Smooth muscle cell (in vitro differentiated cells): Measurements from ENCODE around the gene CNTN4. TPM values are rescaled to one million over a fixed set of nuclear protein-coding genes. Genes with fewer than 3 reads are reported as not detected.

Experiments used
- DNase-seq: peaks from one replicate; lab custom pipeline; 2025; ENCODE audit not compliant: unreplicated experiment; lab: John Stamatoyannopoulos, UW
- H2AFZ ChIP-seq: fragments of 200-600 bp; sonication (generic); 2 replicates; pipeline ENCODE4 v1.6.0; 2016; ENCODE audit warnings: antibody characterized with exemption, low read depth, mild to moderate bottlenecking
- H3F3A ChIP-seq: fragments of 200-600 bp; sonication (generic); 2 replicates; pipeline ENCODE4 v1.6.0; 2017; ENCODE audit warnings: antibody characterized with exemption, low read depth
- H3K27ac ChIP-seq: fragments of 200-600 bp; sonication (generic); 2 replicates; pipeline ENCODE4 v1.5.1; 2016; ENCODE audit warnings: low read depth, mild to moderate bottlenecking
- H3K27me3 ChIP-seq: fragments of 200-600 bp; sonication (generic); 2 replicates; pipeline ENCODE4 v1.6.1; 2016; ENCODE audit warnings: low read depth, mild to moderate bottlenecking
- H3K36me3 ChIP-seq: fragments of 200-600 bp; sonication (generic); 2 replicates; pipeline ENCODE4 v1.5.1; 2016; ENCODE audit warnings: low read depth
- H3K4me1 ChIP-seq: fragments of 200-600 bp; sonication (generic); 2 replicates; pipeline ENCODE4 v1.5.1; 2016; ENCODE audit warnings: low read depth
- H3K4me2 ChIP-seq: fragments of 200-600 bp; sonication (generic); 2 replicates; pipeline ENCODE4 v1.6.0; 2016; ENCODE audit warnings: mild to moderate bottlenecking
- H3K4me3 ChIP-seq: fragments of 200-600 bp; sonication (generic); 2 replicates; pipeline ENCODE4 v1.5.1; 2016; ENCODE audit warnings: mild to moderate bottlenecking
- H3K79me2 ChIP-seq: fragments of 200-600 bp; sonication (generic); 2 replicates; pipeline ENCODE4 v1.6.0; 2016; ENCODE audit warnings: low read depth, mild to moderate bottlenecking
- H3K9ac ChIP-seq: fragments of 200-600 bp; sonication (generic); 2 replicates; pipeline ENCODE4 v1.6.0; 2016; ENCODE audit warnings: low read depth
- H3K9me3 ChIP-seq: fragments of 200-600 bp; sonication (generic); replicated peaks from 2 replicates; pipeline ENCODE4 v1.5.1; 2016; ENCODE audit warnings: low read depth
- H4K20me1 ChIP-seq: fragments of 200-600 bp; sonication (generic); 2 replicates; pipeline ENCODE4 v1.6.0; 2016; ENCODE audit warnings: low read depth
- WGBS: methylation state at CpG from one replicate; pipeline ENCODE4 v1.1.7; 2016; ENCODE audit warnings: low lambda C conversion rate; 5-methylcytosine and 5-hydroxymethylcytosine counted together
- polyA plus RNA-seq: library from polyadenylated mRNA; unstranded; fragments of >200 nt; fragmentation: Nextera tagmentation; extraction: Ambion mirVana; gene quantifications from 2 replicates; pipeline ENCODE4 v1.2.1, GENCODE V29; 2016
- total RNA-seq: library from RNA; depleted of rRNA; stranded (reverse); fragments of >200 nt; gene quantifications from 2 replicates; pipeline ENCODE4 v1.2.3, GENCODE V29; 2014
- TF ChIP-seq, protein P1 (sequence below): fragments of 200-600 bp; sonication (generic); IDR thresholded peaks from 2 replicates; pipeline ENCODE4 v1.5.1; 2017; ENCODE audit warnings: borderline replicate concordance, mild to moderate bottlenecking, antibody characterized with exemption; ENCODE audit not compliant: insufficient read depth, poor library complexity, severe bottlenecking

Gene CNTN4
- total and polyA plus RNA-seq, 2 experiments from 2014 or later: 12.1 to 15.8 TPM

DNA sequence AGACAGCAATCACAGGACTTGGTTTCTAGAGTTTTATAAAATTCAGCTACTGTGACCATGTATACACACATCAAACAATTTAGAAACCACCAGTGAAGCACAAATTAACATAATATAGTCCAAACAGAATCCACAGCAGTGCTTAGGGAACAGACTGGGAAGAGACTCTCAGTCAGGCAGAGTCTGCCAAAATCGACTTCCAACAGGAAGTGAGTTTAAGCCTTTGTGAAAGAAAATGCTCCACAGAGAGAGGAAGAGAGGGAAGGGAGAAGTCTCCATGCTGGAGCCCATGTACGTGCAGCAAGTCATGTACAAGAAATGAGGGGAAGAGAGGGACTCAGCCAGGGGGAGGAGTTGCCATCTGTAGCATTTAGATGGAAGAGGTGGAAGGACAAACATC lies 838.9 kb downstream of the CNTN4 start:
- TF ChIP-seq, protein P1, sequence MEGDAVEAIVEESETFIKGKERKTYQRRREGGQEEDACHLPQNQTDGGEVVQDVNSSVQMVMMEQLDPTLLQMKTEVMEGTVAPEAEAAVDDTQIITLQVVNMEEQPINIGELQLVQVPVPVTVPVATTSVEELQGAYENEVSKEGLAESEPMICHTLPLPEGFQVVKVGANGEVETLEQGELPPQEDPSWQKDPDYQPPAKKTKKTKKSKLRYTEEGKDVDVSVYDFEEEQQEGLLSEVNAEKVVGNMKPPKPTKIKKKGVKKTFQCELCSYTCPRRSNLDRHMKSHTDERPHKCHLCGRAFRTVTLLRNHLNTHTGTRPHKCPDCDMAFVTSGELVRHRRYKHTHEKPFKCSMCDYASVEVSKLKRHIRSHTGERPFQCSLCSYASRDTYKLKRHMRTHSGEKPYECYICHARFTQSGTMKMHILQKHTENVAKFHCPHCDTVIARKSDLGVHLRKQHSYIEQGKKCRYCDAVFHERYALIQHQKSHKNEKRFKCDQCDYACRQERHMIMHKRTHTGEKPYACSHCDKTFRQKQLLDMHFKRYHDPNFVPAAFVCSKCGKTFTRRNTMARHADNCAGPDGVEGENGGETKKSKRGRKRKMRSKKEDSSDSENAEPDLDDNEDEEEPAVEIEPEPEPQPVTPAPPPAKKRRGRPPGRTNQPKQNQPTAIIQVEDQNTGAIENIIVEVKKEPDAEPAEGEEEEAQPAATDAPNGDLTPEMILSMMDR: no peak
- H3K27me3 ChIP-seq: no peaks in the 10 kb centered on the region
- H3F3A ChIP-seq: no peaks in the 10 kb centered on the region
- no peaks in the 10 kb centered on the region for H3K4me1 ChIP-seq
- no peaks in the 10 kb centered on the region for H4K20me1 ChIP-seq
- no peak overlapping the region for H3K4me2 ChIP-seq
- peak overlapping the region; percentile 27 for H2AFZ ChIP-seq
- no peaks in the 10 kb centered on the region for H3K79me2 ChIP-seq
- no peak overlapping the region for H3K9ac ChIP-seq
- no peaks in the 10 kb centered on the region for H3K36me3 ChIP-seq
- no peak for DNase-seq
- no peak overlapping the region for H3K4me3 ChIP-seq
- H3K9me3 ChIP-seq: no peaks in the 10 kb centered on the region
- WGBS: 51% methylated on average over 2 of the region's 2 CpGs
- H3K27ac ChIP-seq: no peak overlapping the region

DNA sequence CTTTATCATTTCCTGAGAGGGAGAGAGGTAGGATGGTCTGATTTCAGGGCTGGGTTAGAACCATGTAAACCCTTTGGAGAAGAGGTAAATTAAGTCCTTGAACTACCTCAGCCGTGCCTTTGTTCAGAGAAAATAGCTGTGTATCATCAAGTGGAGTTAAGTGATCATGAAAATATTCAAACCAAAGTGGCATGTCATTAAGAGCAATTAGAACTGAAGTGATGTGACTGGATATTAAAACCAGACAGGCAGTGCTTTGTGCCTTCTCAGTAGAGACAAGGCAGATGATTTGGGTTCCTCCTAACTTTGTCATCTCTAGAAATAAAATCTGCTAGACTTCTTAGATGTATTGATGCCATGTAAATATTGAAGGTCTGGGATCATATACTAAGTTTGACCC lies 840.0 kb downstream of the CNTN4 start:
- Histone ChIP-seq H3K27me3 (no peaks in the 10 kb centered on the region), H3F3A (no peaks in the 10 kb centered on the region), H3K4me2 (no peak overlapping the region), H3K4me3 (no peak overlapping the region), H3K79me2 (no peaks in the 10 kb centered on the region), H3K9me3 (no peaks in the 10 kb centered on the region), H3K36me3 (no peaks in the 10 kb centered on the region), H4K20me1 (no peaks in the 10 kb centered on the region), H2AFZ (no peak overlapping the region), H3K9ac (no peak overlapping the region), H3K27ac (no peak overlapping the region), H3K4me1 (no peaks in the 10 kb centered on the region)
- DNase-seq: no peak
- 64% methylated on average over 1 of the region's 1 CpG for WGBS
- TF ChIP-seq, protein P1: no peak

DNA sequence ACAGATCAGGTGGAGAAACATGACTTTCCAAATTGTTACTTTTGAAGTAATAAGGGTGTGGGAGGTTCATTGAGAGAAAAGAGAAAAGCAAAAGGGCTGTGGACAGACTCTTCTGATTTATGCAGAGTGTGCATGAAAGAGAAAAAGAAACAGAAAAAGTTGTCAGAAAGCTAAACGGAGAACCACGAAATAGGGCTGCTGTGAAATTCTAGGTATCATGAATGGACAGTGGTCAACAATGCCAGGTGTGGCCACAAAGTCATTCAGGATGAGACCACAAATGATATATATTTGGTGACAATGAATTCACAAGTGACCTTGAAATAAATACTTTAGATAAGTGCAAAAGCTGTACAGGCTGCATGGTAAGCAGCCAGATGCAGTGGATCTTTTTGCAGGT lies 841.4 kb downstream of the CNTN4 start:
- H3K36me3 ChIP-seq: no peaks in the 10 kb centered on the region
- TF ChIP-seq, protein P1: no peak
- H4K20me1 ChIP-seq: no peaks in the 10 kb centered on the region
- no peaks in the 10 kb centered on the region for H3K4me1 ChIP-seq
- no peaks in the 10 kb centered on the region for H3F3A ChIP-seq
- no peak overlapping the region for H2AFZ ChIP-seq
- no peak overlapping the region for H3K27ac ChIP-seq
- H3K4me2 ChIP-seq: no peak overlapping the region
- no peak for DNase-seq
- H3K27me3 ChIP-seq: no peaks in the 10 kb centered on the region
- no peak overlapping the region for H3K9ac ChIP-seq
- no peak overlapping the region for H3K4me3 ChIP-seq
- H3K9me3 ChIP-seq: no peaks in the 10 kb centered on the region
- WGBS: 100% methylated on average over 2 of the region's 2 CpGs
- no peaks in the 10 kb centered on the region for H3K79me2 ChIP-seq

DNA sequence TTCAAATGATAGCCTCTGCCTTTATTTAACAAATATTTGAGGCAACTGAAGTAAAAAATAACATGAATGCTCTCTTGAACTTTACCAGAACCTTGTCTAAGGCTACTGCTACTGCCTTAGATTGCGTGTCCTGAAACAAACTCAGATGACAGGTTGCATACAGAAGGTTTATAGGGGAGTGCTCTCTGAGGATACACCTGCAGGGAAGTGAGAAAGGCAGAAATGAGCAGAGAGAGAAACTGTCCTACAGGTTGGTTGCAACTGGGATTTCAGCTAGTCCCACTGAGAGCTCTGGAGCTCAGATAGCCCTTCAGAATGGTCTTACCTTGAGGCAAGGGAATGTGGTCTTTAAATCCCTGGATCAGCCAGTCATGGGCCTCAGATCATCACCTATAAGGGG lies 846.0 kb downstream of the CNTN4 start:
- no peak overlapping the region for H3K4me2 ChIP-seq
- H3K27ac ChIP-seq: no peak overlapping the region
- no peak for DNase-seq
- WGBS: 97% methylated on average over 1 of the region's 1 CpG
- TF ChIP-seq, protein P1: no peak
- no peaks in the 10 kb centered on the region for H4K20me1 ChIP-seq
- no peak overlapping the region for H3K4me3 ChIP-seq
- no peaks in the 10 kb centered on the region for H3K4me1 ChIP-seq
- H3K36me3 ChIP-seq: no peaks in the 10 kb centered on the region
- H2AFZ ChIP-seq: no peak overlapping the region
- H3K9ac ChIP-seq: no peak overlapping the region
- no peaks in the 10 kb centered on the region for H3F3A ChIP-seq
- H3K79me2 ChIP-seq: no peaks in the 10 kb centered on the region
- no peaks in the 10 kb centered on the region for H3K9me3 ChIP-seq
- H3K27me3 ChIP-seq: no peaks in the 10 kb centered on the region
